HCT116 (cell line): Measurements from ENCODE around the gene DHRS2.

Source experiments
- CTCF ChIP-seq, 3 experiments: fragments of 200-600 bp in 1 of 3; sonication (generic) in 1 of 3; IDR thresholded peaks in 2 of 3; conservative IDR thresholded peaks in 1 of 3; 2 replicates each; pipeline ENCODE4 v1.5.1; 2012 to 2017; ENCODE audit warnings: low read depth in 2 of 3, low read length in 2 of 3, antibody characterized with exemption in 1 of 3, borderline replicate concordance in 1 of 3, control low read depth in 1 of 3, mild to moderate bottlenecking in 1 of 3, mixed read lengths in 1 of 3, mixed run types in 1 of 3, moderate library complexity in 1 of 3; ENCODE audit not compliant: insufficient read depth in 1 of 3
- EZH2 ChIP-seq: fragments of 200-600 bp; sonication (generic); IDR thresholded peaks from 2 replicates; pipeline ENCODE4 v1.6.1; 2017; ENCODE audit warnings: antibody characterized with exemption, mixed run types
- FOSL1 ChIP-seq: IDR thresholded peaks from 2 replicates; pipeline ENCODE4 v1.6.1; 2012; ENCODE audit warnings: low read depth
- MAX ChIP-seq: IDR thresholded peaks from 2 replicates; pipeline ENCODE4 v1.6.1; 2012
- POLR2A ChIP-seq: IDR thresholded peaks from 2 replicates; pipeline ENCODE4 v1.7.0; 2011; ENCODE audit warnings: borderline replicate concordance; ENCODE audit not compliant: insufficient read depth, insufficient read length; ENCODE audit errors: extremely low read depth
- POLR2AphosphoS5 ChIP-seq: IDR thresholded peaks from 2 replicates; pipeline ENCODE4 v1.6.1; 2011; ENCODE audit warnings: mild to moderate bottlenecking, low read depth, low read length, moderate library complexity
- RAD21 ChIP-seq: IDR thresholded peaks from 2 replicates; pipeline ENCODE4 v1.6.1; 2012; ENCODE audit warnings: low read depth, mild to moderate bottlenecking
- REST ChIP-seq: IDR thresholded peaks from 2 replicates; pipeline ENCODE4 v1.6.1; 2012; ENCODE audit warnings: low read depth
- SIN3A ChIP-seq: IDR thresholded peaks from 2 replicates; pipeline ENCODE4 v1.6.1; 2012; ENCODE audit warnings: low read depth
- SP1 ChIP-seq: IDR thresholded peaks from 2 replicates; pipeline ENCODE4 v1.6.1; 2012; ENCODE audit warnings: low read depth
- YY1 ChIP-seq: IDR thresholded peaks from 2 replicates; pipeline ENCODE4 v1.6.1; 2011; ENCODE audit warnings: low read length, low read depth, moderate library complexity, mild to moderate bottlenecking; ENCODE audit not compliant: insufficient replicate concordance; ENCODE audit errors: extremely low read depth
- ZBTB33 ChIP-seq: IDR thresholded peaks from 2 replicates; pipeline ENCODE4 v1.6.1; 2011; ENCODE audit warnings: mild to moderate bottlenecking, low read length, moderate library complexity; ENCODE audit not compliant: insufficient replicate concordance; ENCODE audit errors: extremely low read depth
- ZFX ChIP-seq: fragments of 450-650 bp; IDR thresholded peaks from 2 replicates; pipeline ENCODE4 v1.6.1; 2017
- ZNF274 ChIP-seq: fragments of 200-500 bp; sonication (Bioruptor generic); IDR thresholded peaks from 2 replicates; pipeline ENCODE4 v1.6.1; 2014; ENCODE audit warnings: mild to moderate bottlenecking, low read depth, low read length, inconsistent platforms

GRCh38 chr14:23617539-23617938, 18.6 kb upstream of the DHRS2 start:
- no peak for TF ChIP-seq YY1
- no peak for TF ChIP-seq SIN3A
- TF ChIP-seq REST, result no peak
- TF ChIP-seq CTCF (IDR thresholded peaks at IDR 0.05 in 2 of 3, conservative IDR thresholded peaks at IDR 0.05 in 1 of 3; ENCODE audit: borderline replicate concordance in 1 of 3, insufficient read depth in 1 of 3, low read depth in 2 of 3, low read length in 2 of 3), result no peak
- TF ChIP-seq RAD21, result no peak
- no peak for TF ChIP-seq EZH2
- no peak for TF ChIP-seq ZNF274
- TF ChIP-seq ZBTB33, result no peak
- TF ChIP-seq POLR2A, result no peak
- no peak for TF ChIP-seq ZFX
- no peak for TF ChIP-seq POLR2AphosphoS5
- TF ChIP-seq FOSL1, result no peak
- TF ChIP-seq SP1, result no peak
- no peak for TF ChIP-seq MAX
